SK-N-SH (cell line): Measurements from ENCODE around the gene PBX1. TPM values are rescaled to one million over a fixed set of nuclear protein-coding genes. Genes with fewer than 3 reads are reported as not detected.

Experiments
- CTCF ChIA-PET: fragments of 300-600, 350-600 bp; formaldehyde crosslinking; extraction: SDS; loops from one replicate; lab custom pipeline; 2021; lab: Yijun Ruan, JAX
- POLR2A ChIA-PET: fragments of 350-600 bp; sonication (Branson Sonifier 250); formaldehyde crosslinking; extraction: SDS; loops from one replicate; lab custom pipeline; 2020; ENCODE audit warnings: antibody characterized with exemption, inconsistent platforms; lab: Yijun Ruan, JAX
- DNase-seq: peaks from one replicate; pipeline ENCODE4 v3.0.0; 2012
- H2AFZ ChIP-seq: fragments of 200-600 bp; sonication (generic); 2 replicates; pipeline ENCODE4 v1.8.1; 2016; ENCODE audit warnings: antibody characterized with exemption, mild to moderate bottlenecking, low read depth
- H3F3A ChIP-seq: fragments of 200-600 bp; sonication (generic); replicated peaks from 2 replicates; pipeline ENCODE3; 2016; ENCODE audit warnings: antibody characterized with exemption, mild to moderate bottlenecking; ENCODE audit not compliant: insufficient read depth
- H3K27ac ChIP-seq, 2 experiments: fragments of 200-500 bp in 1 of 2; fragments of 200-600 bp in 1 of 2; sonication (Bioruptor generic) in 1 of 2; sonication (generic), shearing (Covaris generic) in 1 of 2; 2 replicates each; pipeline versions ENCODE4 v1.5.1 to v1.6.1; 2014 to 2016; ENCODE audit warnings: low read depth in 2 of 2, inconsistent platforms in 1 of 2, low read length in 1 of 2, mild to moderate bottlenecking in 1 of 2, mixed read lengths in 1 of 2
- H3K27me3 ChIP-seq: fragments of 200-600 bp; sonication (generic), shearing (Covaris generic); 2 replicates; pipeline ENCODE4 v1.6.1; 2016; ENCODE audit warnings: mixed run types; ENCODE audit not compliant: insufficient read depth
- H3K36me3 ChIP-seq, 2 experiments: fragments of 200-500 bp in 1 of 2; fragments of 200-600 bp in 1 of 2; sonication (Bioruptor generic) in 1 of 2; sonication (generic) in 1 of 2; replicated peaks in 1 of 2; 2 replicates each; pipeline versions ENCODE3 to v1.5.1; 2014 to 2016; ENCODE audit warnings: low read length in 1 of 2, mild to moderate bottlenecking in 1 of 2; ENCODE audit not compliant: insufficient read depth in 2 of 2, control insufficient read depth in 1 of 2
- H3K4me1 ChIP-seq, 2 experiments: fragments of 200-500 bp in 1 of 2; fragments of 200-600 bp in 1 of 2; sonication (Bioruptor generic) in 1 of 2; sonication (generic), shearing (Covaris generic) in 1 of 2; 2 replicates each; pipeline versions ENCODE4 v1.5.1 to v1.6.1; 2014 to 2016; ENCODE audit warnings: low read depth in 1 of 2, low read length in 1 of 2, mixed run types in 1 of 2; ENCODE audit not compliant: insufficient read depth in 2 of 2, control insufficient read depth in 1 of 2
- H3K4me2 ChIP-seq: fragments of 200-600 bp; sonication (generic), shearing (Covaris generic); 2 replicates; pipeline ENCODE4 v1.6.1; 2017; ENCODE audit warnings: mixed run types
- H3K4me3 ChIP-seq, 2 experiments: fragments of 200-500 bp in 1 of 2; fragments of 200-600 bp in 1 of 2; sonication (Bioruptor generic) in 1 of 2; sonication (generic), shearing (Covaris generic) in 1 of 2; 2 replicates each; pipeline versions ENCODE4 v1.5.1 to v1.8.1; 2014 to 2016; ENCODE audit warnings: low read depth in 2 of 2, inconsistent platforms in 1 of 2, low read length in 1 of 2, mild to moderate bottlenecking in 1 of 2, mixed read lengths in 1 of 2, moderate library complexity in 1 of 2
- H3K79me2 ChIP-seq: fragments of 200-600 bp; sonication (generic); 2 replicates; pipeline ENCODE4 v1.8.1; 2017; ENCODE audit warnings: mild to moderate bottlenecking; ENCODE audit not compliant: insufficient read depth
- H3K9ac ChIP-seq: fragments of 200-600 bp; sonication (generic); 2 replicates; pipeline ENCODE4 v1.6.1; 2017; ENCODE audit warnings: mixed run types
- H3K9me2 ChIP-seq: fragments of 200-600 bp; sonication (generic); 2 replicates; pipeline ENCODE4 v1.6.1; 2017; ENCODE audit warnings: mixed run types
- H3K9me3 ChIP-seq: fragments of 200-600 bp; sonication (generic); 2 replicates; pipeline ENCODE4 v1.6.1; 2017; ENCODE audit warnings: mixed run types, mild to moderate bottlenecking, moderate library complexity
- H4K20me1 ChIP-seq: fragments of 200-600 bp; sonication (generic); 2 replicates; pipeline ENCODE4 v1.6.1; 2017; ENCODE audit warnings: mild to moderate bottlenecking, mixed run types; ENCODE audit not compliant: insufficient read depth
- CHD2 ChIP-seq: fragments of 150-350 bp; IDR thresholded peaks from 2 replicates; pipeline ENCODE4 v1.6.1; 2018; ENCODE audit warnings: low read length; ENCODE audit not compliant: partially characterized antibody
- CTCF ChIP-seq: fragments of 200-600 bp; sonication (generic); IDR thresholded peaks from 2 replicates; pipeline ENCODE4 v1.6.1; 2017; ENCODE audit warnings: antibody characterized with exemption, mild to moderate bottlenecking, moderate library complexity
- ELF1 ChIP-seq: IDR thresholded peaks from 2 replicates; pipeline ENCODE4 v1.4.0; 2012
- EZH2phosphoT487 ChIP-seq: fragments of 200-600 bp; sonication (generic); IDR thresholded peaks from 2 replicates; pipeline ENCODE4 v1.6.1; 2017; ENCODE audit warnings: low read depth, mixed run types, mild to moderate bottlenecking, antibody characterized with exemption, moderate library complexity, borderline replicate concordance
- FOSL2 ChIP-seq: IDR thresholded peaks from 2 replicates; pipeline ENCODE4 v1.4.0; 2012; ENCODE audit warnings: low read depth, mild to moderate bottlenecking, moderate library complexity, borderline replicate concordance
- FOXM1 ChIP-seq: IDR thresholded peaks from 2 replicates; pipeline ENCODE4 v1.4.0; 2012; ENCODE audit warnings: low read depth, mild to moderate bottlenecking
- GATA2 ChIP-seq: sonication (generic); formaldehyde crosslinking; IDR thresholded peaks from 2 replicates; pipeline ENCODE4 v1.5.0; 2020; ENCODE audit warnings: mild to moderate bottlenecking, missing genetic modification reagents
- NFIC ChIP-seq: IDR thresholded peaks from 2 replicates; pipeline ENCODE4 v1.4.0; 2012; ENCODE audit warnings: borderline replicate concordance
- NRF1 ChIP-seq: IDR thresholded peaks from 2 replicates; pipeline ENCODE4 v1.6.1; 2012; ENCODE audit warnings: low read depth, mild to moderate bottlenecking, low read length
- PBX3 ChIP-seq: IDR thresholded peaks from 2 replicates; pipeline ENCODE4; 2012
- RAD21 ChIP-seq: IDR thresholded peaks from 2 replicates; pipeline ENCODE4 v1.6.1; 2012; ENCODE audit warnings: mild to moderate bottlenecking, low read length
- SIN3A ChIP-seq: IDR thresholded peaks from 2 replicates; pipeline ENCODE4 v1.6.1; 2012; ENCODE audit warnings: low read depth, mild to moderate bottlenecking, low read length, moderate library complexity, borderline replicate concordance
- TAF1 ChIP-seq: IDR thresholded peaks from 2 replicates; pipeline ENCODE4 v1.6.1; 2012; ENCODE audit warnings: low read depth, mild to moderate bottlenecking, low read length, moderate library complexity, borderline replicate concordance
- TCF12 ChIP-seq: IDR thresholded peaks from 2 replicates; pipeline ENCODE4 v1.4.0; 2012
- USF1 ChIP-seq: IDR thresholded peaks from 2 replicates; pipeline ENCODE4 v1.4.0; 2012; ENCODE audit warnings: low read depth, borderline replicate concordance
- YY1 ChIP-seq: IDR thresholded peaks from 2 replicates; pipeline ENCODE4 v1.4.0; 2012; ENCODE audit warnings: low read depth, mild to moderate bottlenecking
- ZBTB33 ChIP-seq: IDR thresholded peaks from 2 replicates; pipeline ENCODE4 v1.4.0; 2012; ENCODE audit warnings: low read depth, borderline replicate concordance
- WGBS: methylation state at CpG from one replicate; pipeline ENCODE4 v1.1.6; 2017; ENCODE audit warnings: low lambda C conversion rate; 5-methylcytosine and 5-hydroxymethylcytosine counted together
- polyA plus RNA-seq, 3 experiments: library from polyadenylated mRNA; depleted of rRNA; stranded (reverse); fragments of >200 nt; gene quantifications; 2 replicates each; pipeline ENCODE4 v1.2.3, GENCODE V29; 2012

The PBX1 gene
- polyA plus RNA-seq, 1 of the 3 experiments (the other 2 are of a cell fraction), result 27.0 TPM

GRCh38 chr1:164560556-164560955, 1.6 kb downstream of the PBX1 start:
- peaks cover 5% of the 10 kb centered on the region for H3F3A ChIP-seq
- H3K9ac ChIP-seq, result peak overlapping the region; percentile 66
- peaks cover 4 to 14% of the 10 kb centered on the region in 2 experiments; a peak in 1 of 4 replicates for H3K4me1 ChIP-seq
- no peak for TF ChIP-seq ZBTB33
- no peak for TF ChIP-seq PBX3
- TF ChIP-seq NFIC, result no peak
- TF ChIP-seq TCF12, result no peak
- no peak for TF ChIP-seq TAF1
- no peak for TF ChIP-seq SIN3A
- TF ChIP-seq EZH2phosphoT487, result no peak
- TF ChIP-seq GATA2, result no peak
- no peak for TF ChIP-seq CTCF
- no peak for TF ChIP-seq YY1
- TF ChIP-seq USF1, result no peak
- no peak for TF ChIP-seq NRF1
- TF ChIP-seq CHD2, result no peak
- no peak for TF ChIP-seq ELF1
- TF ChIP-seq RAD21, result no peak
- TF ChIP-seq FOSL2, result no peak
- no peak for TF ChIP-seq FOXM1
- TF ChIP-seq, all 33 proteins: peak for 0
- Histone ChIP-seq H3K36me3 (peaks cover 0 to 10% of the 10 kb centered on the region in 2 experiments), H3K27me3 (no peaks in the 10 kb centered on the region), H3K79me2 (peaks cover 33% of the 10 kb centered on the region), H3K9me2 (no peaks in the 10 kb centered on the region; the same call in 1 of the 2 replicates), H4K20me1 (no peaks in the 10 kb centered on the region; the same call in 1 of the 2 replicates), H3K27ac (peak overlapping the region; percentile 68 to 93; a peak in 2 of 4 replicates), H3K4me2 (peak overlapping the region; percentile 78), H3K4me3 (peak overlapping the region; percentile 76 to 88), H3K9me3 (no peaks in the 10 kb centered on the region), H2AFZ (peak overlapping the region; percentile 80; the same call in 1 of the 2 replicates)
- no peak for DNase-seq
- WGBS, result 36% methylated on average over 2 of the region's 2 CpGs
- POLR2A ChIA-PET, result no interaction called here
- CTCF ChIA-PET, result interaction anchor here (0.8 to 1.9 kb wide), 2 partner anchors 213 to 227 kb away, joined by 3 to 5 read pairs; no protein-coding TSS in a partner anchor
